Hematopoietic multipotent progenitor cell treated with erythropoietin and hydrocortisone succinate and interleukin-3 and kit ligand, for 4 days (in vitro differentiated cells): ENCODE results near the gene PGGHG.
"Not testable (repeated sequence)": the region's sequence is repeated elsewhere in the genome, so short reads cannot be mapped to it uniquely, and the experiment has no call there.

Source experiments
- DNase-seq: peaks from one replicate; pipeline ENCODE4 v3.0.0-alpha.2; 2015

Gene PGGHG

DNA sequence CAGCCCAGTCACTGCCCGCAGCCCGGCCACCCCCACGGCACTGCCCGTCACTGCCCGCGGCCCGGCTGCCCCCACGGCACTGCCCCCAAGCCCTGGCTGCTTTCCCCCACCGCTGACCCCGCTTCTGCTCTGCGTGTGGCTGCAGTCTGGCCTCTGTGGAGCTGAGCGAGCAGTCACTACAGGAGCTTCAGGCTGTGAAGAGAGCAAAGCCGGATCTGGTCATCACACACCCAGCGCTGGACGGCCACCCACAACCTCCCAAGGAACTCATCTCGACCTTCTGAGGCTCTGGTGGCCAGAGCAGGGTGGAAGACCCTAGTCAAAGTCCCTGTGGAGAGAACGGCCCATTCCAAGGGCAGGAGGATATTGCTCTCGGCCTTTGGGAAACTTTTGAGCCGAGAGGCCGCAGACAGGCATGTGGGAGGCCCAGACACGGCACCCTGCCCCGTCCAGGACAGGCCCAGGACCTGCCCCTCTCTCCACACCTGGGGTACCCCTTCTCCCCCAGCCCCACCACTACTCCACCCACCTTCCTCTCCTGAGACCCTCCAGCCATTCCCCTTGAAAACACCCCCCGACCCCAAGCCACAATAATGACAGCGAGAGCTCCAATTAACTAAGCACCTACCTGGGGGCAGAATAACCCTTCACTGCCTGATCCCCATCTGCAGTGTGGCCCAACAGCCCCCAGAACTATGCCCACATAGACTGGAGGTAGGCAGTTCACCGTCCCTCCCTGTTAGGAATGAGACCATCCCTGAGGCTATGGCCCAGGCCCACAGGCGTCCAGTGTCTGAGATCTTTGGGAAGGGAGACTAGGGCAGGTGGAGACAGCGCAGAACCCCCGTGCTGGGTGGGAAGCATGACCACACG is 3.7 kb upstream of the PGGHG start:
- DNase-seq, result no peak

DNA sequence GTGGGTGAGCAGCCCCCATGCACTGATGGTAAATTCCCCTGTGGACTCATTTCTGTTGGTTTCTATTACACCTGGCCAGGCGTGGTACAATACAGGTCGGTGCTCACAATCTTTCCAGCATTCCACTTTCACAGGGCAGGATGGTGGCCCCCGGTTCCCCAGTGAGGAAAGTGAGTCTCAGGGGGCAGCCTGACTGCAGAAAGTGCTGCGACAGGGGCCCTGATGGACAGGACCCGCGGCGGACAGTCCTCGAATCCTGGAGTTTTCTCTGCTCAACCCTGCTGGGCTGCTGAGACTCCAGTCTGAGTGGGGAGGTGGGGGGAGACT is 3.1 kb upstream of the PGGHG start:
- DNase-seq, result no peak

DNA sequence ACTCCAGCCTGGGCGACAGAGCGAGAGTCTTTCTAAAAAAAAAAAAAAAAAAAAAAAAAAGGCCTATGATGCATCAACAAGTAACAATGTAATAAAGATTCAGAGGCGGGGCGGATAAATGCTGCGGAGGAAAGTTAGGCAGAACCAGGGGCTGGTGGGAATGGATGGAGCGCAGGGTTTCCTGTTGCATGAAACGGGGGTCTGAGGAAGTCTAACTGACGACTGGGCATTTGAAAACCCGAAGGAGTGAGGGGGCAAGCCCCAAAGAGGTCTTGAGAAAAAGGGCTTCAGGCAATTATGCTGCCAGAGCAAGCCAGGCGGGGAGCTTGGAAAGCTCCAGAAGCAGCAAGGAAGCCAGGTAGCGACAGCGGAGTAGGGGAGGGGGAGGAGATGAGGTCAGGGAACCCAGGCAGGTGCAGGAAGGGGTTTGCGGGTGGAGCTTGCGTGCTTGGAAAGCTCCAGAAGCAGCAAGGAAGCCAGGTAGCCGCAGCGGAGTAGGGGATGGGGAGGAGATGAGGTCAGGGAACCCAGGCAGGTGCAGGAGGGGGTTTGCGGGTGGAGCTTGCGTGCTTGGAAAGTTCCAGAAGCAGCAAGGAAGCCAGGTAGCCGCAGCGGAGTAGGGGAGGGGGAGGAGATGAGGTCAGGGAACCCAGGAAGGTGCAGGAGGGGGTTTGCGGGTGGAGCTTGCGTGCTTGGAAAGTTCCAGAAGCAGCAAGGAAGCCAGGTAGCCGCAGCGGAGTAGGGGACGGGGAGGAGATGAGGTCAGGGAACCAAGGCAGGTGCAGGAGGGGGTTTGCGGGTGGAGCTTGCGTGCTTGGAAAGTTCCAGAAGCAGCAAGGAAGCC is 1.7 kb upstream of the PGGHG start:
- not testable (repeated sequence) for DNase-seq

DNA sequence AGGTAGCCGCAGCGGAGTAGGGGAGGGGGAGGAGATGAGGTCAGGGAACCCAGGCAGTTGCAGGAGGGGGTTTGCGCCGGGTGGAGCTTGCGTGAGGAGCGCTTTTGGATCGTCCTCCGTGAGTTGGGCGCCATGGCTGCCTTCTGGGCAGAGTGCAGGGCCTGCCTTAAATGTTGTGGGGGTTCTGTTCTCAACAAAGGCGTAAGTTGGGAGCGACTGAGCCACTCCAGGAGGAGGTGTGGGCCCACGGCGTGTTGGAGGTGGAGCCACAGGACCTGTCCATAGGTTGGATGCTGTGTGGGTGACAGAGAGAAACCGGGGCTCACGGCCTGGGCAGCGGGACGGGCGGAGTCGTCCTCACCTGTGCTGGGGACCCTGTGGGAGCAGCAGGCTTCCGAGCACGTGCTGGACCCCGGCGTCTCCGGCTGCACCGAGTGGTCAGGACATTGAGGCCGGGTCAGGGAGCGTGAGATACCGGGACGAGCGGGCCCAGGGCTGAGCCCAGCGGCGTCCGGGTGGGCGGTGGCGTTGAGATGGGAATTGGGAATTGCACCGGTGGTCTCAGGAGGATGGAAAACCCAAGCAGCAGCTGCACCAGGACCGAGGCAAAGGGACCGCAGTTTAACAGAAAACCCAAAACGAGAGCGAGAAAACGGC is 977 bp upstream of the PGGHG start:
- no peak for DNase-seq

DNA sequence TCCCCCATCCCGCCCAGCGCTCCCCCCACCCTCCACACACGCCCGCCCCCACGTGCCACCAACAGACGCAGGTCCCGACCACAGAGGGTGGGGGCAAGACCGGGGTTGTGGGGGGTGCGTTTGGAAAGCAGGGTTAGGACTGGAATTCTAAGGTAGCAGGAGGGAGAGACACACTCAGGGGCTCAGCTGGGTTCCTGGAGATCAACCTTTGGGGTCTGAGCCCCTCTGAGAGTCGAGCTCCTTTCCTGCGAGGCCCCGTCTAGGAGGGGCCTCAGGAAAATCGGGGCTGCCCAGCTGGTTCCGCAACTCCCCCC is 429 bp downstream of the PGGHG start:
- no peak for DNase-seq

DNA sequence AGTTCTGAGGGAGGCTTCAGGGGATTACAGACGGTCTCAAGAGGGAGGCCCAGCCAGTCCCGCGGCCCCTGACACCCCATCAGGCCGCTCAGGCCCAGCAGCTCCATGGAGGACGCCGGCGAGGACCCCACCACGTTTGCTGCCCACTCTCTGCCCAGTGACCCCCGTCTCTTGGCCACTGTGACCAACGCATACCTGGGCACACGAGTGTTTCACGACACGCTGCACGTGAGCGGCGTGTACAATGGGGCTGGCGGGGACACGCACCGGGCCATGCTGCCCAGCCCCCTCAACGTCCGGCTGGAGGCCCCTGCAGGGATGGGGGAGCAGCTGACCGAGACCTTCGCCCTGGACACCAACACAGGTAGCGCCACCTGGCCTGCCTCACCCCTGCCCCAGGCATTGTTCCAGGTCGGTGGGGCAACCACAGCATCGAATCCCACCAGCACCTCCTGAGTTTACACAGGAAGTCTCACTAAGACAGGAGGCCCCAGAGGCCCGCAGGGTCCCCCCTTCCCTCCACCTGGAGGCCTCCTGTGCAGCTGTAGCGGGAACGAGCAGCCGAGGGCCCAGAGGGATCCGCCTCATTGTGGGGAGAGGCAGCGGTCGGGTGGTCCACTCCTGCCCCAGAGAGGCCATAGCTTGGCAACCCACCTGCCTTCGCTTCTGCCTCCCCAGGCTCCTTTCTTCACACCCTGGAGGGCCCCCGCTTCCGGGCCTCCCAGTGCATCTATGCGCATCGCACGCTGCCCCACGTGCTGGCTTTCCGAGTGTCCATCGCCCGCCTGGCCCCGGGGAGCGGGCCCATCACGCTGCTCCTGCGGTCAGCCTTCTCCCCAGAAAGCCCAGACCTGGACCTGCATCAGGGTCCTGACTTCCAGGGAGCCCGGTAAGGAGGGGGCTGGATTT is 1.0 kb downstream of the PGGHG start:
- DNase-seq, result no peak

DNA sequence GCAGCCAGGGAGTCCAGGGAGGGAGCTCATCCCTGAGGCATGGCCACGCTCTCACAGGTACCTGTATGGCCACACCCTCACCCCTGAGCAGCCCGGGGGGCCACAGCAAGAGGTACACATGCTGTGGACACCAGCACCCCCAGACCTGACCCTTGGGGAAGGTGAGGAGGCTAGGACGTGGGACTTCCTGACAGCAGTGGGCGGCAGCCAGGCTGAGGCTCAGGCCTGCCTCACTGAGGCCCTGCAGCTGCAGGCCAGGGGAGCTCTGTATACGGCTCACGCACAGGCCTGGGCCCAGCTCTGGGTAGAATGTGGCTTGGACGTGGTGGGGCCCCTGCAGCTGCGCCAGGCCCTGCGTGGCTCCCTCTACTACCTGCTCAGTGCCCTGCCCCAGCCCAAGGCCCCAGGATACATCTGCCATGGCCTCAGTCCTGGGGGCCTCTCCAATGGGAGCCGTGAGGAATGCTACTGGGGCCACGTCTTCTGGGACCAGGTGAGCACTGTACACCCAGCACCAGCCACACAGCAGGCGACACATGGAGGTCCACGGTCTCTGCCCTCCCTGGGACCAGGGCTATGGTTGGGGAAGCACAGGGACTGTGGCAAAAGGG is 1.8 kb downstream of the PGGHG start:
- DNase-seq, result no peak

DNA sequence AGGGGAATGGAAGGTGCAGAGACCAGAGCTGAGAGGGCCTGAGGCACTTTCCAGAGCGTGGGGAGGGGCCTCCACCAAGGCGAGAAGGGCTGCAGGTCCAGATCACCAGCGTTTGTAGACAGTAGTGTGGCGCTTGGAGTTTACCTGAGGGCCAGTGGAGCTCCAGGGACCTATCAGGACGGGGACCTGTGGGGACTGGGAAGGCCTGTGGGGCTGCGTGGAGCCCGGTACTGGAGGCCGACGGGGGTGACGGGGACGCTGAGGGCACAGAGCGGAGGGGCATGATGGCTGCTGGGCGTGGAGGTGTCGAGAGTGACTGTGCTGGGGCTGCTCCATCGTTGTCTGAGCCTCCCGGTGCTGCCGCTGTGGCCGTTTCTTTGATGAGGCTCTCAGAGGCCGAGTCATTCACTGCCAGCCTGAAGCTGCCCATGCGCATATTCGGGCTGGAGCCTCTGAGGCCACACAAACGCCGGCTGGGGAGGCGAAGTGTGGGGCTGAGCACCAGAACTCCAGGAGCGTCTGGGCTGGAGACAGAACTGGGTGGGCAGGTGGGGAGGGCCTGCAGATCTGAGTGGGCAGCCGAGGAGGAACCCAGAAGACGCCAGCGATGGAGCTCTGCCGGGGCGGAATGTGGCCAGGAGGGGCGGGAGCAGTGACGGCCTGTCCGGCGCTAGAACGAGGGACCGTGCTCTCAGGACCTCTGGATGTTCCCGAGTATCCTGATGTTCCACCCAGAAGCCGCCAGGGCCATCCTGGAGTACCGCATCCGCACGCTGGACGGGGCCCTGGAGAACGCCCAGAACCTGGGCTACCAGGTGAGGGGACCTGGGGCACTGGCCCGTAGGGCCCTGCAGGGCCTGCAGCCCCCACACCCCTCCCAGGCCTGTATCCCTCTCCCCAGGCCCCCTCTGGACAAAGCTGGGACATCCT is 2.6 kb downstream of the PGGHG start:
- DNase-seq, result no peak

DNA sequence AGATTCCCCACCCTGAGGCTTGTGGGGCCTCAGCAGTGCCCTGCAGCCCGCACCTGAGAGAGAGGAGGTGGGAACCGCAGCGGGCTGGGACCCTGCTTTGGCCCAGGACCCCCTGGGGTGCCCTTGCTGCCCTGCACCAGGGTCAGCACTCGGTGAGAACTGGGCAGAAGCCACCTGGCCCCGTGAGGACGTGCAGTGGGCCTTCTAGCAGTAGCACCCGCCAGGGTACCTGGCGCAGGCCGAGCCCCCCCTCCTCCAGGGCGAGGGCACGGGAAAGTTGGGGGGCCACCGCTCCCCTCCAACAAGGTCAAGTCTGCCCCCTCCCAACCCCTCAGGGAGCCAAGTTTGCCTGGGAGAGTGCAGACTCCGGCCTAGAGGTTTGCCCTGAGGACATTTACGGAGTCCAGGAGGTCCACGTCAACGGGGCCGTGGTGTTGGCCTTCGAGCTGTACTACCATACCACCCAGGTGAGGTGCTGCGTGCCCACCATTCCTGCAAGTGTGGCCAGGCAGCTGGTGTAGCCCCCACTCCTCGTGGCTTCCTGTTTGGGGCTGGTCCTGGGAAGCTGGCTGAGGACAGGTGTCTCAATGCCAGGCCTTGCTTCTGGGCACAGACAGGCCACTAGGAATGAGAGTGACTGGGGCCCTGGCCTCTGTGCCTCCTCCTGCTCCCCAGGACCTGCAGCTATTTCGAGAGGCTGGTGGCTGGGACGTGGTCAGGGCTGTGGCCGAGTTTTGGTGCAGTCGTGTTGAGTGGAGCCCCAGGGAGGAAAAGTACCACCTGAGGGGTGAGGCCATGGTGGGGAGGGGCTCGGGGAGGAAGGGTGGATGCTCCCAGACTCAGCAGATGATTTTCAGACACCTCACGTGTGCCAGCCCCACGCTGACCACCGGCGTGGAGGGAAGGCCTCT is 3.5 kb downstream of the PGGHG start:
- DNase-seq, result no peak

DNA sequence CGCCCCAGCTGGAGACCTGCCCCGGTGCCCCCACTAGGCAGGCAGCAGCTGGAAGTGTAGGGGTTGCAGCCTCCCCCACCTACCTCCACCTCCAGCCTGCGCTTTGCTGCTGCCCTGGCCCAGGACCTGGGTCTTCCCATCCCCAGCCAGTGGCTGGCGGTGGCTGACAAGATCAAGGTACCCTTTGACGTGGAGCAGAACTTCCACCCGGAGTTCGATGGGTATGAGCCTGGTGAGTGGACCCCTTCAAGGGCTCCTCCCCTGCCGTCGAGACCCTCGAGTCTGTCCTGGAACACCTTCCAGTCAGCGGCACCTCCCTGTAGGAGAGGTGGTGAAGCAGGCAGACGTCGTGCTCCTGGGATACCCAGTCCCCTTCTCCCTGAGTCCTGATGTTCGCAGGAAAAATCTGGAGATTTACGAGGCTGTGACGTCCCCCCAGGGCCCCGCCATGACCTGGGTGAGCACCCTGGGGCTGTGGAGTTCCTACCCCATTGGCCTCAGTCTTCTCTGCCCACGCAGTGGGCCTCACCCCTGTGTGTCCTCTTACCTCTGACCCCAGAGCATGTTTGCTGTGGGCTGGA is 4.4 kb downstream of the PGGHG start:
- DNase-seq, result no peak

DNA sequence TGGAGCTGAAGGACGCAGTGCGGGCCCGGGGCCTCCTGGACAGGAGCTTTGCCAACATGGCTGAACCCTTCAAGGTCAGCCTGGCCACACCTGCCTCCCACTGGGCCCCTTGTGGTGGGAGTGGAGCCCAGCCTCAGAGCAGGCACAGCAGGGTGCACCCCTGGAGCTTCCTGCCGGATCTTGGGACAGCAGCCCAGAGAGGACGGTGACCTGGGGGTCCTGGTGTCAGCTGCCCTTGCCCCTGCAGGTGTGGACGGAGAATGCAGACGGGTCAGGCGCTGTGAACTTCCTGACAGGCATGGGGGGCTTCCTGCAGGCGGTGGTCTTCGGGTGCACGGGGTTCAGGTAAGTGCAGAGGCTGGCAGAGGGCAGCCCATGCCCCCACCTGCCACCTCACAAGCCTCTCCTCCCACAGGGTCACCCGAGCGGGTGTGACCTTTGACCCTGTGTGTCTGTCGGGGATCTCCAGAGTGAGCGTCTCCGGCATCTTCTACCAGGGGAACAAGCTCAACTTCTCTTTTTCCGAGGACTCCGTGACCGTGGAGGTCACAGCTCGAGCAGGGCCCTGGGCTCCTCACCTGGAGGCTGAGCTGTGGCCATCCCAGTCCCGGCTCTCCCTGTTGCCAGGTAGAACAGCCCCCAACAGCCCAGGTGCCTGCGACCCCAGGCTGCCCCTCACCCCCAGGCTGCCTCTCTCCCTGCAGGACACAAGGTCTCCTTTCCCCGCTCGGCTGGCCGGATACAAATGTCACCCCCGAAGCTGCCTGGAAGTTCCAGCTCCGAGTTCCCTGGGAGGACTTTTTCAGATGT is 5.1 kb downstream of the PGGHG start:
- no peak for DNase-seq

DNA sequence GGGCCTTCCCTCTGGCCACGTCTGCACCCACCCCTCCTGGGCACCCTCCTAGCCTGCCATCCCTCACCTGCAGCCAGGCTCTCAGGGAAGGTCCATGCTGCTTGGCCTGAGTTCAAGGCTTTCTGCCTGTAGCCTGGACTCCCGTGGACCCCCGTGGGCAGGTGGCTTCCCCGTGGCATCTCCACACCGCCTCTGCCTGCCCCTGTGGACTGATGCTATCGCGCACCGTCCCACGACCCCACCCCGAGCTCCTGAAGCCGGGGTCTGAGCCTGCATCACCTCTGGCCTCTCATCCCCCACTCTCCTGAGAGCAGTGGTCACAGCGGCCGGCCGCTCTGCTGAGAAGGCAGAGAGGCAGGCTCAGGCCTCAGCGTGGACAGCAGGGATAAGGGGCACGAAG is 5.9 kb downstream of the PGGHG start:
- DNase-seq, result no peak

DNA sequence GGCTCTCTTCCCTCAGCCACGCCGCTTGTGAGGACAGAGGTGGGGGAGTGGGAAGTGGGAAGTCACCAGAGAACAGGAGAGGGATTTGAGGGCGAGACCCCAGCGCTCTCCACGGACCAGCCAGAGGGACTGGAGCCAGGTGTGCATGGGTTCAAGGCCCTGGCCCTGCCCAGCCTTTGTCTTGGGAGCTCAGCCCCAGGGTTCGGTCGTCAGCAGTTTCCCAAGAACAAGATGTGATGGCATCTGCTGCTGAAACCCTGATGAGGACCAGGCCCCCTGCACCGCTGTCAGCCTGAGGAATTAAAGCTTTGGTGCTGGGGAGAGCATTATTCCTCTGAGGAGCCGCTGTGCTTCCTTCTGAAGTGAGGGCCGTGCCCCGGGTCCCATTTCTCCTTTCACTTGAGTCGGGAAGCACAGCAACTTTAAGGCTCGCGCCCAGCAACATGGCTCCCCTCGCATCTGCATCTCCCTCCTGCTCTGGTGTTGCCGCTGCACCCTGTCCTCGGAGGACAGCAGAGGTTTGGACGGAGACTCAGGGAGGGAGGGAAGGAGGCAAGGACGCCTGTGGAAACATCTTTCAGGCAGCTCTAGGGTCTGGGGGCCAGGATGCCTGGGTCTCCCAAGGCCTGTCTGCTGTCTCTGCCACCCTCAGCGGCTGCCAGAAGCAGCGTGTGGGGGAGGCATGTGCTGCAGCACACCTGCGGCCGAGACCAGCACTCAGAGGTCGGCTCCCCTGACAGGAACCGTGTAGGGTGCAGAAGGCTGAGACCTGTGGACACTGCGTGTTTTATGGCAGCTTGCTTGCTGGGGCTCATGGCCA is 6.6 kb downstream of the PGGHG start:
- no peak for DNase-seq

DNA sequence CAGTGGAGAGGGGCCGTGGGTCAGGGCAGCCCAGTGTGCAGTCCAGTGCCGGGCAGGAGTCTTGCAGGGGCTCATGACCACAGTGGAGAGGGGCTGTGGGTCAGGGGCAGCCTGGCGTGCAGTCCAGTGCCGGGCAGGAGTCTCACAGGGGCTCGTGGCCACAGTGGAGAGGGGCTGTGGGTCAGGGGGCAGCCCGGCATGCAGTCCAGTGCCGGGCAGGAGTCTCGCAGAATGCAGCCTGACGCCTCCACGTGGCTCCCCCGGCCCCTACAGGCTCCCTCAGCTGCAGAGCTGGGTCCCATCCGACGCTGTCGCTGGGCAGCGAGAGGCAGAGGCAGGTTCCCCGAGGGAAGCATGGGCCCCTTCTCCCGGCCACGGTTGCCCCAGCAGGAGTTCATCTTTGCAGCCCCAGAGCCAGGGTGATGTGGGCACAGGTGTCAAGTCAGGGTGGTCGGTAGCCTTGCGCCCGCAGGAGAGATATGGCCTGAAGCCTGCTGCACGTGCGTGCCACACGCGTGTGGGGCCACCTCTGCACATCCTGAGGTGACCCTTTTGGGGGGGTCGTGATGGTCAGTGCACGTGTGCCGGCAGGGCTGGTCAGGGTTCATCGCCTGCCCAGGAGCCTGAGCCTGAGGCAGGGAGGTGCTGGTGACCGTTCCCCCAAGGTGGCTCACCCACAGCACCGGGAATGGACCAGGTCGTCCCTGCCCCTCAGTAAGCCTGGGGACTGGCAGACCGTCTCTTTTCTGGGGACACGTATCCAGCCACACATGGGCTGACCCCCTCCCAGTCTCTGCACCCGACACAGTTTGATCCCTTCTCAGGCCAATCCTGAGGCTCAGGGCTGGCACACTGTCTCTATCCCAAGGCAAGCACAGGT is 7.5 kb downstream of the PGGHG start:
- no peak for DNase-seq

DNA sequence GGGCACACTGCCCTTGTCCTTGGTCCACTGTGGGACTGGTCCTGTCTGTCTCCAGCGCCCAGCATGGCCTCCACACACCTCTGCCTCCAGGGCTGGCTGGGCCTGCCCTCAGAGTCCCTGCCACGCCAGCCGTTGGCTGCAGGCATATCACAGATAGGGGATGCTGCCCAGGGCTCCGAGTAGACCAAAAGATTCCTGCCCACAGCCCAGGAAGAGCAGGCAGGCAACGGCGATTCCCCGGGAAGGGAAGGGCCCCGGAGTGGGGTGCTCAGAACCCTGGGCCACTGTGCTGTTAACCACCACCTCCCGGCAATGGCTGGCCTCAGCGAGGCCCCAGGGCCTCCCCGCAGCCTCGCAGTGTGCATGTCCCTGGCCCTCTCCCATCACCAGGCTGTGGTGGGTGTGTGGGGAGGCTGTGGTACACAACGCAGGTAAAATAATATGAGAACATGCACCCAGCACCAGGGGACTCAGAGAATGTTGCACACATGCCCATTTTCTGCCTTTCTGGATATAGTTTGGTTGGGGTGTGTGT is 8.2 kb downstream of the PGGHG start:
- no peak for DNase-seq

DNA sequence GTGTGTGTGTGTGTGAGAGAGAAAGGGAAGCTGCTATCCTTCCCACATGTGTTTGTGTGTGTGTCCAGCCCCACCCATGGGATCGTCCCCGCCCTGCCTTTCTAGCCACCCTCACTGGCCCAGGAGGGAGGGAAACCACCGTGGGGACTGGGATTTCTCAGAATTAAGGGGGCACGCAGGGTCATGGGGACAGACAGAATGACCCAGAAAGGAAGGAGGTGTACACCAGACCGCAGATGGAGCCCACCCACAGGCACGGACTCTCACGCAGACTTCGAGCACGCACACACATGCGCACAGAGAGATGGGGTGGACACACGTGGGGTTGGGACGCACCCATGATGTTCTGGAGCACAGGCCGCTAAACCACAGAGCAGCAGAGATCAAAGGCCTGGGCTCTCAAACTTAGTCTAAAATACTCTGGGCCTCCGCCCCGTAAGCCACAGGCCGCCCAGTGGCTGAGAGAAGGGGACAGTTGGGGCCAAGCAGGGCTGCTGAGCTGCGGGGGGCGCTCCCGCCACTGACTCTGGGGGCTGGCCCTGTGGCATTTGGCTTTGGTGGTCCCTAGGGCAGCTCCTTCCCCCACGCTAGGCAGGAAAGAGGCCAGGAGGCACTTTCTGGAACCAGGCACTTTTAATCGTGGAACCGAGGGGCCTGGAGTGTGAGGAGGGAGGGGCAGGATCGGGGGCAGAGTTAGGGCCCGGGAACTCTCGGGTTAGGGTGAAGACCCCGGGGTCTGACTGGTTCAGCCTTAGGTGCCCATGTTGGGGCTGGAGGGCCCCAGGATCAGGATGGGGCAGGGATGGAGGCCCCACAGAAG is 8.9 kb downstream of the PGGHG start:
- peak; percentile 65 for DNase-seq
